ENCODE data around the gene POLN.

DNA sequence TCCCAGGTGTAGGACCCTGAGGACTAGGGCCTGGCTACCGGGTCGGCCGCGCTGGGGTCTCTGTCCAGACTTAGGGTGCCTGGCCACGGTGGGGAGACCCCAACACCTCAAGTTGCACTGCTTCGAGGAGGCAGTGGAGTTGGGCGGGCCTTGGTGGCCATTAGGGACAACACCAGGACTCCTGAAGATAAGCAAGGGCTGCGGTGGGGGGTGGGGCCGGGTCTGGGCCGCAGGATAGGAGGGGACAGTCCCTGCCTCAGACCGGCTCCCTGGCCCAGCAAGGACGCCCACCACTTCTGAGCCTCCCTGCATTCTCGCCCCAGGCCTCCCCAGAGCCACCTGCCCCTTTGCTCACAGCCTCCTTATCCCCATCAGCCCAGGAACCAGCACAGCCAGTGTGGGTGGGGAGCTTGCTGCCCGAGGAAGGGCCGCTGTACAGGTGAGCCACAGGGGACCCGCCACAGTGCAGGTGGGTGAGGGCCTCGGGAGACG is 25.4 kb upstream of the POLN start:
- TF ChIP-seq RFX5 (IDR thresholded peaks at IDR 0.05) (no peak), TP53 (CRISPR knock-in tag; IDR thresholded peaks at IDR 0.05) (no peak), JUN (IDR thresholded peaks at IDR 0.05) (no peak), POLR2A (IDR thresholded peaks at IDR 0.05; ENCODE audit: low read length) (no peak), RARB (CRISPR knock-in tag; IDR thresholded peaks at IDR 0.05) (no peak)
- TF ChIP-seq, protein P1, sequence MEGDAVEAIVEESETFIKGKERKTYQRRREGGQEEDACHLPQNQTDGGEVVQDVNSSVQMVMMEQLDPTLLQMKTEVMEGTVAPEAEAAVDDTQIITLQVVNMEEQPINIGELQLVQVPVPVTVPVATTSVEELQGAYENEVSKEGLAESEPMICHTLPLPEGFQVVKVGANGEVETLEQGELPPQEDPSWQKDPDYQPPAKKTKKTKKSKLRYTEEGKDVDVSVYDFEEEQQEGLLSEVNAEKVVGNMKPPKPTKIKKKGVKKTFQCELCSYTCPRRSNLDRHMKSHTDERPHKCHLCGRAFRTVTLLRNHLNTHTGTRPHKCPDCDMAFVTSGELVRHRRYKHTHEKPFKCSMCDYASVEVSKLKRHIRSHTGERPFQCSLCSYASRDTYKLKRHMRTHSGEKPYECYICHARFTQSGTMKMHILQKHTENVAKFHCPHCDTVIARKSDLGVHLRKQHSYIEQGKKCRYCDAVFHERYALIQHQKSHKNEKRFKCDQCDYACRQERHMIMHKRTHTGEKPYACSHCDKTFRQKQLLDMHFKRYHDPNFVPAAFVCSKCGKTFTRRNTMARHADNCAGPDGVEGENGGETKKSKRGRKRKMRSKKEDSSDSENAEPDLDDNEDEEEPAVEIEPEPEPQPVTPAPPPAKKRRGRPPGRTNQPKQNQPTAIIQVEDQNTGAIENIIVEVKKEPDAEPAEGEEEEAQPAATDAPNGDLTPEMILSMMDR (IDR thresholded peaks at IDR 0.05), result no peak
- TF ChIP-seq, protein P2, sequence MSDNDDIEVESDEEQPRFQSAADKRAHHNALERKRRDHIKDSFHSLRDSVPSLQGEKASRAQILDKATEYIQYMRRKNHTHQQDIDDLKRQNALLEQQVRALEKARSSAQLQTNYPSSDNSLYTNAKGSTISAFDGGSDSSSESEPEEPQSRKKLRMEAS (IDR thresholded peaks at IDR 0.05), result no peak
